ENCODE measurements around the gene STAT3. TPM values are rescaled to one million over a fixed set of nuclear protein-coding genes. Genes with fewer than 3 reads are reported as not detected.
A peak's percentile ranks its signal among the peaks of the same experiment; 100 is the strongest.

The STAT3 gene
- total and polyA plus RNA-seq, 9 of the 15 experiments (the other 6 are each of a cell fraction or from before 2014, with no cell fraction given), result 90.0 to 179 (median 114) TPM

- TF ChIP-seq, protein P1, sequence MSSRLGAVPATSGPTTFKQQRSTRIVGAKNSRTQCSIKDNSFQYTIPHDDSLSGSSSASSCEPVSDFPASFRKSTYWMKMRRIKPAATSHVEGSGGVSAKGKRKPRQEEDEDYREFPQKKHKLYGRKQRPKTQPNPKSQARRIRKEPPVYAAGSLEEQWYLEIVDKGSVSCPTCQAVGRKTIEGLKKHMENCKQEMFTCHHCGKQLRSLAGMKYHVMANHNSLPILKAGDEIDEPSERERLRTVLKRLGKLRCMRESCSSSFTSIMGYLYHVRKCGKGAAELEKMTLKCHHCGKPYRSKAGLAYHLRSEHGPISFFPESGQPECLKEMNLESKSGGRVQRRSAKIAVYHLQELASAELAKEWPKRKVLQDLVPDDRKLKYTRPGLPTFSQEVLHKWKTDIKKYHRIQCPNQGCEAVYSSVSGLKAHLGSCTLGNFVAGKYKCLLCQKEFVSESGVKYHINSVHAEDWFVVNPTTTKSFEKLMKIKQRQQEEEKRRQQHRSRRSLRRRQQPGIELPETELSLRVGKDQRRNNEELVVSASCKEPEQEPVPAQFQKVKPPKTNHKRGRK (tag; IDR thresholded peaks at IDR 0.05), result no peak
- 0 out of 2 replicates have a peak, but pooled peaks have one; percentile 34 for TF ChIP-seq OTX1 (CRISPR knock-in tag; IDR thresholded peaks at IDR 0.05)
- no peak for TF ChIP-seq SAFB (IDR thresholded peaks at IDR 0.05; ENCODE audit: borderline replicate concordance, low read depth, low read length)
- TF ChIP-seq, protein P2, sequence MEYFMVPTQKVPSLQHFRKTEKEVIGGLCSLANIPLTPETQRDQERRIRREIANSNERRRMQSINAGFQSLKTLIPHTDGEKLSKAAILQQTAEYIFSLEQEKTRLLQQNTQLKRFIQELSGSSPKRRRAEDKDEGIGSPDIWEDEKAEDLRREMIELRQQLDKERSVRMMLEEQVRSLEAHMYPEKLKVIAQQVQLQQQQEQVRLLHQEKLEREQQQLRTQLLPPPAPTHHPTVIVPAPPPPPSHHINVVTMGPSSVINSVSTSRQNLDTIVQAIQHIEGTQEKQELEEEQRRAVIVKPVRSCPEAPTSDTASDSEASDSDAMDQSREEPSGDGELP (CRISPR knock-in tag; IDR thresholded peaks at IDR 0.05; ENCODE audit: borderline replicate concordance), result peak; percentile 81; the same call in 1 of the 2 replicates
- peak; percentile 59; the same call in 1 of the 2 replicates for TF ChIP-seq ATF7 (IDR thresholded peaks at IDR 0.05)
- no peak for TF ChIP-seq ZNF584 (CRISPR knock-in tag; IDR thresholded peaks at IDR 0.05; ENCODE audit: low read depth)
- no peak for TF ChIP-seq ILK (tag; IDR thresholded peaks at IDR 0.05; ENCODE audit: borderline replicate concordance, low read depth)
- TF ChIP-seq, protein P3, sequence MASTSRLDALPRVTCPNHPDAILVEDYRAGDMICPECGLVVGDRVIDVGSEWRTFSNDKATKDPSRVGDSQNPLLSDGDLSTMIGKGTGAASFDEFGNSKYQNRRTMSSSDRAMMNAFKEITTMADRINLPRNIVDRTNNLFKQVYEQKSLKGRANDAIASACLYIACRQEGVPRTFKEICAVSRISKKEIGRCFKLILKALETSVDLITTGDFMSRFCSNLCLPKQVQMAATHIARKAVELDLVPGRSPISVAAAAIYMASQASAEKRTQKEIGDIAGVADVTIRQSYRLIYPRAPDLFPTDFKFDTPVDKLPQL (IDR thresholded peaks at IDR 0.05; ENCODE audit: extremely low read depth, insufficient read length), result no peak
- TF ChIP-seq, protein P4, sequence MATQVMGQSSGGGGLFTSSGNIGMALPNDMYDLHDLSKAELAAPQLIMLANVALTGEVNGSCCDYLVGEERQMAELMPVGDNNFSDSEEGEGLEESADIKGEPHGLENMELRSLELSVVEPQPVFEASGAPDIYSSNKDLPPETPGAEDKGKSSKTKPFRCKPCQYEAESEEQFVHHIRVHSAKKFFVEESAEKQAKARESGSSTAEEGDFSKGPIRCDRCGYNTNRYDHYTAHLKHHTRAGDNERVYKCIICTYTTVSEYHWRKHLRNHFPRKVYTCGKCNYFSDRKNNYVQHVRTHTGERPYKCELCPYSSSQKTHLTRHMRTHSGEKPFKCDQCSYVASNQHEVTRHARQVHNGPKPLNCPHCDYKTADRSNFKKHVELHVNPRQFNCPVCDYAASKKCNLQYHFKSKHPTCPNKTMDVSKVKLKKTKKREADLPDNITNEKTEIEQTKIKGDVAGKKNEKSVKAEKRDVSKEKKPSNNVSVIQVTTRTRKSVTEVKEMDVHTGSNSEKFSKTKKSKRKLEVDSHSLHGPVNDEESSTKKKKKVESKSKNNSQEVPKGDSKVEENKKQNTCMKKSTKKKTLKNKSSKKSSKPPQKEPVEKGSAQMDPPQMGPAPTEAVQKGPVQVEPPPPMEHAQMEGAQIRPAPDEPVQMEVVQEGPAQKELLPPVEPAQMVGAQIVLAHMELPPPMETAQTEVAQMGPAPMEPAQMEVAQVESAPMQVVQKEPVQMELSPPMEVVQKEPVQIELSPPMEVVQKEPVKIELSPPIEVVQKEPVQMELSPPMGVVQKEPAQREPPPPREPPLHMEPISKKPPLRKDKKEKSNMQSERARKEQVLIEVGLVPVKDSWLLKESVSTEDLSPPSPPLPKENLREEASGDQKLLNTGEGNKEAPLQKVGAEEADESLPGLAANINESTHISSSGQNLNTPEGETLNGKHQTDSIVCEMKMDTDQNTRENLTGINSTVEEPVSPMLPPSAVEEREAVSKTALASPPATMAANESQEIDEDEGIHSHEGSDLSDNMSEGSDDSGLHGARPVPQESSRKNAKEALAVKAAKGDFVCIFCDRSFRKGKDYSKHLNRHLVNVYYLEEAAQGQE (IDR thresholded peaks at IDR 0.05; ENCODE audit: borderline replicate concordance), result peak; percentile 97
- TF ChIP-seq, protein P4 (CRISPR knock-in tag; IDR thresholded peaks at IDR 0.05; ENCODE audit: low read depth), result no peak
- no peak for TF ChIP-seq ZNF696 (CRISPR knock-in tag; conservative IDR thresholded peaks at IDR 0.05)
- no peak for TF ChIP-seq ZNF174 (CRISPR knock-in tag; IDR thresholded peaks at IDR 0.05)
- no peak for TF ChIP-seq SREBF1 (IDR thresholded peaks at IDR 0.05; ENCODE audit: borderline replicate concordance, low read depth, low read length)
- no peak for TF ChIP-seq ZNF408 (CRISPR knock-in tag; IDR thresholded peaks at IDR 0.05; ENCODE audit: low read depth)
- TF ChIP-seq CBFA2T2 (conservative IDR thresholded peaks at IDR 0.05), result no peak
- no peak for TF ChIP-seq HOXB6 (CRISPR knock-in tag; IDR thresholded peaks at IDR 0.05; ENCODE audit: borderline replicate concordance)
Measured at GRCh38 chr17:42322382-42323267, 65.6 kb downstream of the STAT3 start (continued).
